ENCODE results near the gene LYPD3. TPM values are rescaled to one million over a fixed set of nuclear protein-coding genes. Genes with fewer than 3 reads are reported as not detected.

LYPD3 gene
- total RNA-seq, 1 experiment from 2014 or later, result 1.8 TPM

DNA sequence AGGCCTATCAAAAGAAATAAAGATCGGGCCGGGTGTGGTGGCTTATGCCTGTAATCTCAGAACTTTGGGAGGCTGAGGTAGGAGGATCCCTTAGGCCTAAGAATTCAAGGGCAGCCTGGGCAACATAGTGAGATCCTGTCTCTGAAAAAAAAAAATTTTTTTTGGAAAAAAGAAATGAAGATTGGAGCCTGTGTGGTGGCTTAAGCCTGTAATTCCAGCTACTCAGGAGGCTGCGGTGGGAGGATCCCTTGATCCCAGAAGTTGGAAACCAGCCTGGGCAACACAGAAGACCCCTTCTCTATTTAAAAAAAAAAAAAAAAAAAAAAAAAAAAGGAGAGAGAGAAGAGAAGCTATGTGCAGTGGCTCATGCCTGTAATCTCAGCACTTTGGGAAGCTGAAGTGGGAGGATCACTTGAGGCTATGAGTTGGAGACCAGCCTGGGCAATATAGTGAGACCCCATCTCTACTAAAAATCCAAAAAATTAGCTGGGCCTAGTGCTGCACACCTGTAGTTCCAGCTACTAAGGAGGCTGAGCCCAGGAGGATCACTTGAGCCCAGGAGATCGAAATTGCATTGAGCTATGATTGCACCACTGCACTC lies 14.7 kb upstream of the LYPD3 start:
- no peaks in the 10 kb centered on the region for H3K27me3 ChIP-seq (ENCODE audit: insufficient read depth, low read length)
- H3K4me1 ChIP-seq (ENCODE audit: insufficient read depth, low read length), result no peaks in the 10 kb centered on the region
- no peak overlapping the region for H2BK20ac ChIP-seq (ENCODE audit: low read depth, low read length, poor library complexity, severe bottlenecking)
- H3K56ac ChIP-seq (ENCODE audit: insufficient read length, low read depth, low read length), result no peak overlapping the region
- no peak overlapping the region for H2BK12ac ChIP-seq (ENCODE audit: insufficient read length, low read depth, low read length)
- H3K79me1 ChIP-seq (ENCODE audit: insufficient read depth, low read depth, low read length, poor library complexity, severe bottlenecking), result no peaks in the 10 kb centered on the region
- no peaks in the 10 kb centered on the region; a peak in 1 of 5 replicates for H3K9me3 Mint-ChIP-seq
- no peak overlapping the region for H3K27ac Mint-ChIP-seq
- H3K9ac ChIP-seq (ENCODE audit: extremely low read depth, insufficient read length, low read length), result no peak overlapping the region
- H3K4me3 Mint-ChIP-seq, result no peak overlapping the region
- no peaks in the 10 kb centered on the region for H3K23me2 ChIP-seq (ENCODE audit: insufficient read length, low read depth, low read length, poor library complexity, severe bottlenecking)
- DNase-seq, result no peak
- no peaks in the 10 kb centered on the region for H4K20me1 ChIP-seq (ENCODE audit: control insufficient read depth, insufficient read depth, insufficient read length)
- no peak overlapping the region for H2BK5ac ChIP-seq (ENCODE audit: insufficient read length, low read length)
- H4K5ac ChIP-seq (ENCODE audit: insufficient read length, low read depth, low read length), result no peak overlapping the region
- no CpG with 5 or more reads among the region's 4 CpGs for WGBS (ENCODE audit: extremely low coverage, insufficient read length, low lambda C conversion rate)
- no peak overlapping the region for H3K27ac ChIP-seq (ENCODE audit: insufficient read length, low read depth, low read length)
- no peaks in the 10 kb centered on the region for H3K79me2 ChIP-seq (ENCODE audit: insufficient read depth, low read length)
- H3K4me2 ChIP-seq (ENCODE audit: insufficient read depth, insufficient read length, low read length), result no peak overlapping the region
- H4K91ac ChIP-seq (ENCODE audit: insufficient read length, low read depth, low read length), result no peak overlapping the region
- TF ChIP-seq, protein P1, sequence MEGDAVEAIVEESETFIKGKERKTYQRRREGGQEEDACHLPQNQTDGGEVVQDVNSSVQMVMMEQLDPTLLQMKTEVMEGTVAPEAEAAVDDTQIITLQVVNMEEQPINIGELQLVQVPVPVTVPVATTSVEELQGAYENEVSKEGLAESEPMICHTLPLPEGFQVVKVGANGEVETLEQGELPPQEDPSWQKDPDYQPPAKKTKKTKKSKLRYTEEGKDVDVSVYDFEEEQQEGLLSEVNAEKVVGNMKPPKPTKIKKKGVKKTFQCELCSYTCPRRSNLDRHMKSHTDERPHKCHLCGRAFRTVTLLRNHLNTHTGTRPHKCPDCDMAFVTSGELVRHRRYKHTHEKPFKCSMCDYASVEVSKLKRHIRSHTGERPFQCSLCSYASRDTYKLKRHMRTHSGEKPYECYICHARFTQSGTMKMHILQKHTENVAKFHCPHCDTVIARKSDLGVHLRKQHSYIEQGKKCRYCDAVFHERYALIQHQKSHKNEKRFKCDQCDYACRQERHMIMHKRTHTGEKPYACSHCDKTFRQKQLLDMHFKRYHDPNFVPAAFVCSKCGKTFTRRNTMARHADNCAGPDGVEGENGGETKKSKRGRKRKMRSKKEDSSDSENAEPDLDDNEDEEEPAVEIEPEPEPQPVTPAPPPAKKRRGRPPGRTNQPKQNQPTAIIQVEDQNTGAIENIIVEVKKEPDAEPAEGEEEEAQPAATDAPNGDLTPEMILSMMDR (conservative IDR thresholded peaks at IDR 0.05), result no peak
- peaks cover 10% of the 10 kb centered on the region for H3K27me3 Mint-ChIP-seq (ENCODE audit: low read depth)
- no peak overlapping the region for H2BK120ac ChIP-seq (ENCODE audit: low read depth, low read length, poor library complexity, severe bottlenecking)
- H3K18ac ChIP-seq (ENCODE audit: insufficient read length, low read depth, low read length), result no peak overlapping the region
- H3K14ac ChIP-seq (ENCODE audit: insufficient read depth, low read length), result no peak overlapping the region
- no peak overlapping the region for H2AFZ ChIP-seq (ENCODE audit: low read length)
- no peaks in the 10 kb centered on the region for H3K9me3 ChIP-seq (ENCODE audit: control insufficient read depth, low read depth, low read length)
- H3T11ph ChIP-seq (ENCODE audit: low read length), result no peak overlapping the region
- H2BK15ac ChIP-seq (ENCODE audit: low read depth, low read length), result no peak overlapping the region
- no peak overlapping the region for H3K23ac ChIP-seq (ENCODE audit: insufficient read length, low read depth, low read length)
- H3K4ac ChIP-seq (ENCODE audit: low read depth, low read length), result no peak overlapping the region
- no peak overlapping the region for H2AK5ac ChIP-seq (ENCODE audit: insufficient read length, low read length)
- peaks cover 3 to 4% of the 10 kb centered on the region in 2 experiments; a peak in 3 of 4 replicates for H3K4me1 Mint-ChIP-seq
- H4K8ac ChIP-seq (replicated peaks; ENCODE audit: insufficient read length, low read depth, low read length), result no peak overlapping the region
- peaks cover 3 to 7% (median 3%) of the 10 kb centered on the region in 3 experiments; a peak in 2 of 7 replicates for H3K36me3 Mint-ChIP-seq (ENCODE audit: insufficient read depth in 1 of 3, low read depth in 3 of 3)

All from H9 (cell line).